Transverse colon (tissue), 4 donors: ENCODE measurements around the gene ARFGEF2. TPM values are rescaled to one million over a fixed set of nuclear protein-coding genes. Genes with fewer than 3 reads are reported as not detected.
A peak's percentile ranks its signal among the peaks of the same experiment; 100 is the strongest.

Experiments used
- DNase-seq: peaks from one replicate; pipeline ENCODE4 v3.0.0-alpha.2; 2019
- H3K27ac ChIP-seq, 4 donors: fragments of 200-600 bp; sonication (generic); 2 replicates each; pipeline ENCODE4 v1.5.1; 2016 to 2018; ENCODE audit warnings: inconsistent platforms in 4 of 4
- H3K27me3 ChIP-seq: fragments of 200-600 bp; sonication (generic); 2 replicates; pipeline ENCODE4 v1.5.1; 2017; ENCODE audit warnings: inconsistent platforms
- H3K36me3 ChIP-seq, 4 donors: fragments of 200-600 bp; sonication (generic); 2 replicates each; pipeline ENCODE4 v1.5.1; 2017 to 2019; ENCODE audit warnings: inconsistent platforms in 4 of 4
- H3K4me1 ChIP-seq, 4 donors: fragments of 200-600 bp; sonication (generic); 2 replicates each; pipeline ENCODE4 v1.5.1; 2017 to 2020; ENCODE audit warnings: inconsistent platforms in 4 of 4
- H3K4me3 ChIP-seq, 4 donors: fragments of 200-600 bp; sonication (generic); 1 replicate in 1 of 4; 2 replicates in 3 of 4; pipeline versions ENCODE4 v1.5.1 to v1.6.1; 2017 to 2019; ENCODE audit warnings: inconsistent platforms in 4 of 4
- H3K9me3 ChIP-seq, 2 donors: fragments of 200-600 bp; sonication (generic); 2 replicates each; pipeline ENCODE4 v1.5.1; 2017 to 2019; ENCODE audit warnings: inconsistent platforms in 2 of 2
- CTCF ChIP-seq, 5 experiments: fragments of 200-600 bp in 3 of 5; fragments of 450-650 bp in 2 of 5; sonication (generic) in 3 of 5; IDR thresholded peaks; 1 replicate in 2 of 5; 2 replicates in 3 of 5; pipeline ENCODE4 v1.5.1; 2016 to 2017; ENCODE audit warnings: antibody characterized with exemption in 5 of 5, inconsistent platforms in 3 of 5, mild to moderate bottlenecking in 2 of 5, moderate library complexity in 1 of 5
- EP300 ChIP-seq: sonication (generic); formaldehyde crosslinking; IDR thresholded peaks from one replicate; pipeline ENCODE4 v1.6.1; 2017; ENCODE audit warnings: antibody characterized with exemption, low read depth
- POLR2A ChIP-seq: fragments of 450-650 bp; IDR thresholded peaks from one replicate; pipeline ENCODE4 v1.6.1; 2016; ENCODE audit warnings: antibody characterized with exemption, mild to moderate bottlenecking, moderate library complexity
- POLR2AphosphoS5 ChIP-seq, 3 donors: sonication (generic); formaldehyde crosslinking; IDR thresholded peaks; one replicate each; pipeline ENCODE4 v1.6.1; 2016; ENCODE audit warnings: antibody characterized with exemption in 3 of 3
- WGBS, 2 donors: methylation state at CpG; one replicate each; pipeline ENCODE4 v1.1.5; 2018; ENCODE audit warnings: low coverage in 1 of 2; 5-methylcytosine and 5-hydroxymethylcytosine counted together
- in situ Hi-C, 4 donors: fragments of 200-750 bp; cut with MboI; loops; one replicate each; pipeline versions ENCODE4 v1.15.0 to v1.15.1; 2017; ENCODE audit warnings: low sequenced_read_pairs in 3 of 4, low pct_ligation_motif_present in 1 of 4, low pct_unique_long_range_greater_than_20kb in 1 of 4
- intact Hi-C: fragments of 100-400 bp; cut with DNase I; formaldehyde crosslinking; loops from one replicate; pipeline ENCODE4 v1.15.1; 2023; ENCODE audit warnings: low total_unique reads
- total RNA-seq, 4 donors: library from RNA; depleted of rRNA; stranded (reverse); fragments of >200 nt; gene quantifications; one replicate each; pipeline ENCODE4 v1.1.0, GENCODE V29; 2016

Gene ARFGEF2
- total RNA-seq, 4 donors from 2014 or later = 52.5 to 69.5 (median 68.5) TPM

- Histone ChIP-seq H3K27ac (peak overlapping the region; percentile 94 to 98 (median 96)), H3K4me1 (peaks cover 0 to 22% (median 8%) of the 10 kb centered on the region in 4 donors), H3K27me3 (no peaks in the 10 kb centered on the region), H3K9me3 (no peaks in the 10 kb centered on the region), H3K36me3 (no peaks in the 10 kb centered on the region), H3K4me3 (peak overlapping the region; percentile 17 to 93 (median 84))
- in situ Hi-C loops = loop anchor here in 1 of 4 donors (25.0 kb wide), 1 partner anchor 92 kb away; no protein-coding TSS in a partner anchor
- TF ChIP-seq POLR2A (no peak), POLR2AphosphoS5 (IDR thresholded peaks at IDR 0.05) (no peak), EP300 (no peak), CTCF (IDR thresholded peaks at IDR 0.05) (no peak)
- WGBS, 2 donors = 6% methylated on average over 12 of the region's 12 CpGs; no CpG with 5 or more reads in 1 of the 2 donors
- intact Hi-C loops = no loop called here
- DNase-seq = peak; percentile 33
These were observed 124.1 kb downstream of the ARFGEF2 start for GRCh38 chr20:49045440-49046086.

- Histone ChIP-seq H3K4me3 (peak within 1 kb of the TSS; percentile 76 to 93 (median 92)), H3K27me3 (no peaks in the 10 kb centered on the region), H3K9me3 (no peaks in the 10 kb centered on the region), H3K4me1 (peaks cover 0 to 22% (median 8%) of the 10 kb centered on the region in 4 donors), H3K36me3 (no peaks in the 10 kb centered on the region), H3K27ac (peak within 1 kb of the TSS; percentile 94 to 98 (median 96))
- TF ChIP-seq POLR2AphosphoS5 (IDR thresholded peaks at IDR 0.05) (peak; percentile 89 to 91 (median 91)), POLR2A (peak; percentile 88), CTCF (IDR thresholded peaks at IDR 0.05) (peak; percentile 20 to 86 (median 37)), EP300 (no peak)
- intact Hi-C loops (no loop called here), in situ Hi-C loops (loop anchor here in 1 of 4 donors (25.0 kb wide), 1 partner anchor 91 kb away; no protein-coding TSS in a partner anchor)
- 0% methylated on average over 72 of the region's 80 CpGs; no CpG with 5 or more reads in 1 of the 2 donors for WGBS, 2 donors
- DNase-seq = peak; percentile 96
These were observed 124.8 kb downstream of the ARFGEF2 start, which contains the start of gene CSE1L for GRCh38 chr20:49046087-49046900. Gene CSE1L, plus strand, starts transcription at chr20:49046312. Its CDS starts 12,152 bp downstream, at chr20:49058464.

GRCh38 chr20:49052334-49052733 is 130.8 kb downstream of the ARFGEF2 start:
- peaks cover 0 to 17% (median 6%) of the 10 kb centered on the region in 4 donors for H3K4me1 ChIP-seq
- no peak for TF ChIP-seq CTCF (IDR thresholded peaks at IDR 0.05)
- TF ChIP-seq POLR2AphosphoS5 (IDR thresholded peaks at IDR 0.05) = no peak
- no peak for TF ChIP-seq EP300
- TF ChIP-seq POLR2A = no peak
- H3K27me3 ChIP-seq = no peaks in the 10 kb centered on the region
- in situ Hi-C loops = no loop called here
- DNase-seq = no peak
- no peak overlapping the region for H3K4me3 ChIP-seq
- H3K9me3 ChIP-seq = no peaks in the 10 kb centered on the region
- WGBS, 2 donors = 78 to 86% methylated on average over 1 of the region's 1 CpG
- intact Hi-C loops = no loop called here
- H3K36me3 ChIP-seq = peaks cover 0 to 4% (median 0%) of the 10 kb centered on the region in 4 donors
- H3K27ac ChIP-seq = no peak overlapping the region

GRCh38 chr20:49054056-49054643 is 132.6 kb downstream of the ARFGEF2 start:
- H3K36me3 ChIP-seq = peaks cover 0 to 5% (median 2%) of the 10 kb centered on the region in 4 donors
- 64 to 75% methylated on average over 4 of the region's 4 CpGs for WGBS, 2 donors
- TF ChIP-seq POLR2A (no peak), EP300 (no peak), CTCF (IDR thresholded peaks at IDR 0.05) (no peak), POLR2AphosphoS5 (IDR thresholded peaks at IDR 0.05) (no peak)
- intact Hi-C loops = no loop called here
- no peaks in the 10 kb centered on the region for H3K27me3 ChIP-seq
- no peak overlapping the region for H3K27ac ChIP-seq
- peaks cover 0 to 4% (median 0%) of the 10 kb centered on the region in 4 donors for H3K4me1 ChIP-seq
- no peak overlapping the region for H3K4me3 ChIP-seq
- H3K9me3 ChIP-seq = no peaks in the 10 kb centered on the region
- DNase-seq = no peak
- in situ Hi-C loops = no loop called here
